Stimulated activated CD4-positive, alpha-beta T cell treated with anti-CD3 and anti-CD28 coated beads, Interleukin-12 subunit alpha, Interleukin-12 subunit beta, amount 100 ng/mL, for 24 hours (primary cell): ENCODE data around the gene GUCA1A.
"Not testable (repeated sequence)": the region's sequence is repeated elsewhere in the genome, so short reads cannot be mapped to it uniquely, and the experiment has no call there.

ENCODE experiments used
- DNase-seq, 2 experiments: peaks; one replicate each; pipeline ENCODE4 v3.0.0-alpha.2; 2020; ENCODE audit warnings: low read depth in 2 of 2

GUCA1A gene

GRCh38 chr6:42177514-42178364 is 4.6 kb downstream of the GUCA1A start:
- no peak for DNase-seq

GRCh38 chr6:42179261-42179944 is 6.2 kb downstream of the GUCA1A start:
- no peak for DNase-seq

- DNase-seq = no peak
These were observed 6.8 kb downstream of the GUCA1A start for GRCh38 chr6:42179945-42180313.

- no peak for DNase-seq
These were observed 8.9 kb downstream of the GUCA1A start for GRCh38 chr6:42182101-42182500.

GRCh38 chr6:42184475-42184874 is 11.3 kb downstream of the GUCA1A start:
- DNase-seq = no peak

GRCh38 chr6:42185597-42185996 is 12.4 kb downstream of the GUCA1A start:
- no peak for DNase-seq

- DNase-seq = no peak
These were observed 15.2 kb downstream of the GUCA1A start for GRCh38 chr6:42188406-42188805.

GRCh38 chr6:42190554-42191183 is 17.5 kb downstream of the GUCA1A start:
- DNase-seq = no peak

- not testable (repeated sequence) for DNase-seq
These were observed 19.2 kb downstream of the GUCA1A start for GRCh38 chr6:42192385-42192784.

GRCh38 chr6:42193491-42193894 is 20.3 kb downstream of the GUCA1A start:
- DNase-seq = no peak

GRCh38 chr6:42194056-42194455 is 20.9 kb downstream of the GUCA1A start:
- no peak for DNase-seq

GRCh38 chr6:42195415-42195814 is 22.3 kb downstream of the GUCA1A start:
- no peak for DNase-seq

GRCh38 chr6:42197555-42198362 is 24.6 kb downstream of the GUCA1A start:
- DNase-seq = no peak

GRCh38 chr6:42199106-42199981 is 26.2 kb downstream of the GUCA1A start:
- DNase-seq = no peak

GRCh38 chr6:42200035-42200434 is 26.9 kb downstream of the GUCA1A start:
- DNase-seq = no peak

- DNase-seq = no peak
These were observed 28.2 kb downstream of the GUCA1A start for GRCh38 chr6:42201382-42201781.

- not testable (repeated sequence) for DNase-seq
These were observed 29.2 kb downstream of the GUCA1A start for GRCh38 chr6:42202131-42202915.

- DNase-seq = no peak
These were observed 30.0 kb downstream of the GUCA1A start for GRCh38 chr6:42203183-42203582.

- DNase-seq = no peak
These were observed 31.7 kb downstream of the GUCA1A start for GRCh38 chr6:42204768-42205282.

- not testable (repeated sequence) for DNase-seq
These were observed 34.4 kb downstream of the GUCA1A start for GRCh38 chr6:42207559-42207958.
